ENCODE data around the gene HLA-A. TPM values are rescaled to one million over a fixed set of nuclear protein-coding genes. Genes with fewer than 3 reads are reported as not detected.
"Not testable (repeated sequence)": the region's sequence is repeated elsewhere in the genome, so short reads cannot be mapped to it uniquely, and the experiment has no call there.

HLA-A gene
- total RNA-seq, 1 donor from 2014 or later: 100 TPM

GRCh38 chr6:29963697-29964096 is 21.4 kb downstream of the HLA-A start:
- ATAC-seq: not testable (repeated sequence)

GRCh38 chr6:29964518-29964886 is 22.2 kb downstream of the HLA-A start:
- ATAC-seq: no peak

- peak; percentile 93 for ATAC-seq
Observed at GRCh38 chr6:29964887-29965562, 22.7 kb downstream of the HLA-A start.

GRCh38 chr6:29965563-29965872 is 23.2 kb downstream of the HLA-A start:
- ATAC-seq: no peak

- ATAC-seq: peak; percentile 53
Observed at GRCh38 chr6:29965873-29966601, 23.7 kb downstream of the HLA-A start.

GRCh38 chr6:29967379-29968010 is 25.2 kb downstream of the HLA-A start:
- ATAC-seq: peak; percentile 58

GRCh38 chr6:29968130-29968529 is 25.8 kb downstream of the HLA-A start:
- ATAC-seq: no peak

GRCh38 chr6:29968905-29969304 is 26.6 kb downstream of the HLA-A start:
- no peak for ATAC-seq

- ATAC-seq: no peak
Observed at GRCh38 chr6:29970711-29971110, 28.4 kb downstream of the HLA-A start.

- ATAC-seq: no peak
Observed at GRCh38 chr6:29974901-29975560, 32.7 kb downstream of the HLA-A start.

GRCh38 chr6:29975561-29975907 is 33.2 kb downstream of the HLA-A start:
- ATAC-seq: no peak

- ATAC-seq: no peak
Observed at GRCh38 chr6:29976253-29976587, 33.9 kb downstream of the HLA-A start.

GRCh38 chr6:29976588-29977424 is 34.5 kb downstream of the HLA-A start:
- peak; percentile 79 for ATAC-seq

GRCh38 chr6:29977425-29977727 is 35.0 kb downstream of the HLA-A start:
- no peak for ATAC-seq

GRCh38 chr6:29980013-29980412 is 37.7 kb downstream of the HLA-A start:
- ATAC-seq: not testable (repeated sequence)

GRCh38 chr6:29980511-29980910 is 38.2 kb downstream of the HLA-A start:
- ATAC-seq: no peak

- no peak for ATAC-seq
Observed at GRCh38 chr6:29981211-29981812, 39.0 kb downstream of the HLA-A start.

GRCh38 chr6:29982097-29982496 is 39.8 kb downstream of the HLA-A start:
- ATAC-seq: no peak

GRCh38 chr6:29984232-29984631 is 41.9 kb downstream of the HLA-A start:
- no peak for ATAC-seq

- no peak for ATAC-seq
Observed at GRCh38 chr6:29984992-29985391, 42.7 kb downstream of the HLA-A start.

- ATAC-seq: no peak
Observed at GRCh38 chr6:29986179-29986781, 43.9 kb downstream of the HLA-A start.

GRCh38 chr6:29989211-29989610 is 46.9 kb downstream of the HLA-A start:
- no peak for ATAC-seq
